Retinal pigment epithelial cell (primary cell): ENCODE measurements around the gene HSD11B2.

Source experiments
- DNase-seq: peaks from one replicate; pipeline ENCODE4 v3.0.0-alpha.2; 2010; ENCODE audit warnings: low read depth
- H3K4me3 ChIP-seq: 2 replicates; pipeline ENCODE4 v1.5.1; 2011; ENCODE audit warnings: mild to moderate bottlenecking, low read length, control low read depth, moderate library complexity
- CTCF ChIP-seq: conservative IDR thresholded peaks from 2 replicates; pipeline ENCODE4 v1.5.1; 2011; ENCODE audit warnings: low read depth, low read length, control low read depth, inconsistent platforms

HSD11B2 gene

GRCh38 chr16:67456391-67457081, 25.6 kb downstream of the HSD11B2 start:
- peak; percentile 52 for TF ChIP-seq CTCF
- DNase-seq, result no peak
- no peak overlapping the region for H3K4me3 ChIP-seq

GRCh38 chr16:67457611-67458010, 26.7 kb downstream of the HSD11B2 start:
- TF ChIP-seq CTCF, result no peak
- H3K4me3 ChIP-seq, result no peak overlapping the region
- no peak for DNase-seq

- no peak for TF ChIP-seq CTCF
- no peak overlapping the region for H3K4me3 ChIP-seq
- DNase-seq, result no peak
Observed at GRCh38 chr16:67458121-67458641, 27.3 kb downstream of the HSD11B2 start.

- no peak for DNase-seq
Observed at GRCh38 chr16:67459066-67459860, 28.3 kb downstream of the HSD11B2 start.

GRCh38 chr16:67459861-67460150, 28.9 kb downstream of the HSD11B2 start:
- H3K4me3 ChIP-seq, result no peak overlapping the region
- DNase-seq, result no peak
- no peak for TF ChIP-seq CTCF

More at GRCh38 chr16:67459066-67459860, 28.3 kb downstream of the HSD11B2 start:
- no peak overlapping the region for H3K4me3 ChIP-seq
- no peak for TF ChIP-seq CTCF

- no peak for TF ChIP-seq CTCF
- H3K4me3 ChIP-seq, result no peak overlapping the region
- no peak for DNase-seq
Observed at GRCh38 chr16:67460168-67460567, 29.2 kb downstream of the HSD11B2 start.

- H3K4me3 ChIP-seq, result no peak overlapping the region
- TF ChIP-seq CTCF, result no peak
- DNase-seq, result no peak
Observed at GRCh38 chr16:67460961-67461360, 30.0 kb downstream of the HSD11B2 start.
